ENCODE results near the gene GPR26.

Gene GPR26

DNA sequence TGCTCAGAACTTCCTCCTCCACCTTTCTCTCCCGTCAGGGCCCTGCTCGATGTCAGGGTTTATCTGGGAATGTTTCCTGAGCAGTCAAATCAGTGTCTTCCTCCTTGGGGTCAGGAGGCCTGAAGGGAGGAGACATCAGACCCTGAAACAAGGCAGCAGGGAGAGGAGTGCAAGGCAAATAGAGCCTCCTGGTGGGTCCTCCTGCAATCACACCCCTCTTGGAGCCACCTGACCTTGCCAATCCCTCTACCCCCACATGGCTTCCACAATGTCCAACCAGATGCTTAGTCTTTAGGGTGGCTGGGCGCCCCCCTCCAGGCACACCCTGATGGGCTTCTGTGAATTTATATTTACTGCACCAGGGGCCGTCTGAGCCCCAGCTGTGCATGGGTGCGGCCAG, 12.2 kb downstream of the GPR26 start:
- Histone ChIP-seq H3K36me3 (ENCODE audit: insufficient read depth, low read length) (no peaks in the 10 kb centered on the region), H3K9ac (ENCODE audit: insufficient read length) (no peak overlapping the region), H3K27ac (no peak overlapping the region), H3K9me3 (ENCODE audit: low read depth, low read length) (no peaks in the 10 kb centered on the region), H3K4me3 (no peak overlapping the region)
- DNase-seq (ENCODE audit: low read depth, low spot score), result no peak
- TF ChIP-seq POLR2AphosphoS5 (IDR thresholded peaks at IDR 0.05; ENCODE audit: borderline replicate concordance, low read depth, low read length) (no peak), FOXP2 (optimal IDR thresholded peaks at IDR 0.05; ENCODE audit: control extremely low read depth, extremely low read length, insufficient read depth) (no peak)

DNA sequence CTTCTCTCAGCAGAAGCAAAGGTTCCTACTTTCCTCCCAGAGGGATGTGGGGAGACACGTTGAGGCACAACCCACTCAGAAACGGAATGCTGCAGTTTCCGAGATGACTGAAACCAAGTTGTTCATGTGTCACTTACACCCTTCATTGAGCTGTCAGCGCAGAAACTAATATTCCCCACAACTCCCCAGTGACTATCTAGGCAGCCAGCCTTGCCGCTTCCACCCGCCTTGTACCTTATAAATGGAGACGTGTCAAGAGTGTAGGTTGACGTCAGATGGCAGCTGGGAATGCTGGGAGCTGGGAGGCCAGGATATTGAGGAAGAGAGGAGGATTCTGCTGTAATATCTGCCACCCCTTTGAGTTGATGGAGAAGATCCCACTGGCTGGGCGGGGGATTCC, 15.1 kb downstream of the GPR26 start:
- no peaks in the 10 kb centered on the region for H3K36me3 ChIP-seq (ENCODE audit: insufficient read depth, low read length)
- H3K9me3 ChIP-seq (ENCODE audit: low read depth, low read length), result no peaks in the 10 kb centered on the region
- H3K9ac ChIP-seq (ENCODE audit: insufficient read length), result no peak overlapping the region
- H3K27ac ChIP-seq, result no peak overlapping the region
- TF ChIP-seq FOXP2 (optimal IDR thresholded peaks at IDR 0.05; ENCODE audit: control extremely low read depth, extremely low read length, insufficient read depth) (no peak), EZH2 (IDR thresholded peaks at IDR 0.05) (no peak), POLR2AphosphoS5 (IDR thresholded peaks at IDR 0.05; ENCODE audit: borderline replicate concordance, low read depth, low read length) (no peak)
- no peak overlapping the region for H3K4me3 ChIP-seq
- no peak for DNase-seq (ENCODE audit: low read depth, low spot score)

DNA sequence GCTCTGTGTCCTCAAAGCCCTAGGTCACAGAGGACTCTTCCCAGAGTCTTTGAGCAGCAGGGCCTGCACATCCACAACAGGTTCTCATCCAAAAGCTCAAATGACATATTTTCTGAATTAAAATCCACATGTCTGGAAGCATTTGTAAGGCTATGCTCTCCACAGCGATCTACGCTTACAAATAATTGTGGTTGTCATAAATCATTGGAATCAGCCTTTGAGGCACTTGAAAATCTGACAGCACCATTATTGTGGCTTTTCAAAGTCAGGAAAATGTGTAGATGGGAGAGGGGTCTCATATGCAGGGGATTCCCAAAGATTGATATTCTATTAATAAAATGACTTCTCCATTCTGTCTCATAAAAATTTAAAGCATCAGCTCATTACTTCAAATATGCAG, 16.3 kb downstream of the GPR26 start:
- H3K9ac ChIP-seq (ENCODE audit: insufficient read length), result no peak overlapping the region
- no peak overlapping the region for H3K27ac ChIP-seq
- DNase-seq (ENCODE audit: low read depth, low spot score), result no peak
- no peaks in the 10 kb centered on the region for H3K9me3 ChIP-seq (ENCODE audit: low read depth, low read length)
- no peaks in the 10 kb centered on the region for H3K36me3 ChIP-seq (ENCODE audit: insufficient read depth, low read length)
- no peak for TF ChIP-seq EZH2 (IDR thresholded peaks at IDR 0.05)
- no peak for TF ChIP-seq POLR2AphosphoS5 (IDR thresholded peaks at IDR 0.05; ENCODE audit: borderline replicate concordance, low read depth, low read length)
- no peak for TF ChIP-seq FOXP2 (optimal IDR thresholded peaks at IDR 0.05; ENCODE audit: control extremely low read depth, extremely low read length, insufficient read depth)
- no peak overlapping the region for H3K4me3 ChIP-seq

DNA sequence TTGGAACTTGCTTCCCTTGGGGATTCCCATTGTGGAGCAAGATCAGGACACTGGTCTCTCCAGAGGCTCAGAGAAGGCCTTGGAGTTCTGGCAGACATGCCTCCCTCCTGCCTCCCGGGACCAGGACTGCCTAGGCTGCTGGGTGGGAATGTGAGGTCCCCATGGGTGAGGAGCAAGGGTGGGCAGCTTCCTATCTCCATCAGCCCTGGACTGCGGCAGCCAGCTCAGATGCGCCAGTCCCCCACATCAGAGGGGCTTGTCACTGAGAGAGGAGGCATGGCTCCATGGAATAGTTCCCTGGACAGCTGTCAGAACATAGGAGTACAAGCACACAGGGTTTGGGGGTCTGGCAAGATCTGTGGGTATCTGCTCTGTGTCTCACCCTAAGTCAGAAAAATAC, 17.3 kb downstream of the GPR26 start:
- no peaks in the 10 kb centered on the region for H3K9me3 ChIP-seq (ENCODE audit: low read depth, low read length)

DNA sequence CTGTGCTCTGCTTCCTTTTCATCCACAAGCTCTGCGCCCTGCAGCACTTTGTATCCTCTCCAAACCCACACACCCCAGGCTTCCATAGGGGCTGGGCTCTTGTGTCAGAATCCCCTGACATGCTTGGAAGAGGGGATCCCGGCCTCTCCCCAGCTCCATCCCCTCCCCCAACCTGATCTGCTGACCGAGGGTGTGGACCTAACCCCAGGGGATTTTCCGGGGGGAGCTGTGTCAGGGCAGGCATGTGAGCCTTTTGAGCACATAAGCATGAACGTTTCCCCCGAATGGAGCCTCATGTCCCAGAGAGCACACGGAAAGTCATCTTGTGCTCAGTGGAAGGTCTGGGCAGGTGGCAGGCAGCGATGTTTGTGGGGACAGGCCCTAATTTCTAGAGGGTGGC, 17.7 kb downstream of the GPR26 start:
- TF ChIP-seq EZH2 (IDR thresholded peaks at IDR 0.05) (no peak), POLR2AphosphoS5 (IDR thresholded peaks at IDR 0.05; ENCODE audit: borderline replicate concordance, low read depth, low read length) (no peak), FOXP2 (optimal IDR thresholded peaks at IDR 0.05; ENCODE audit: control extremely low read depth, extremely low read length, insufficient read depth) (no peak)
- Histone ChIP-seq H3K9me3 (ENCODE audit: low read depth, low read length) (no peaks in the 10 kb centered on the region), H3K36me3 (ENCODE audit: insufficient read depth, low read length) (no peaks in the 10 kb centered on the region), H3K4me3 (no peak overlapping the region), H3K9ac (ENCODE audit: insufficient read length) (no peak overlapping the region), H3K27ac (no peak overlapping the region)
- no peak for DNase-seq (ENCODE audit: low read depth, low spot score)

More for the DNA sequence above, 17.3 kb downstream of the GPR26 start:
- H3K27ac ChIP-seq, result no peak overlapping the region
- no peak for DNase-seq (ENCODE audit: low read depth, low spot score)
- H3K36me3 ChIP-seq (ENCODE audit: insufficient read depth, low read length), result no peaks in the 10 kb centered on the region
- TF ChIP-seq EZH2 (IDR thresholded peaks at IDR 0.05) (no peak), POLR2AphosphoS5 (IDR thresholded peaks at IDR 0.05; ENCODE audit: borderline replicate concordance, low read depth, low read length) (no peak), FOXP2 (optimal IDR thresholded peaks at IDR 0.05; ENCODE audit: control extremely low read depth, extremely low read length, insufficient read depth) (no peak)
- no peak overlapping the region for H3K4me3 ChIP-seq
- H3K9ac ChIP-seq (ENCODE audit: insufficient read length), result no peak overlapping the region

DNA sequence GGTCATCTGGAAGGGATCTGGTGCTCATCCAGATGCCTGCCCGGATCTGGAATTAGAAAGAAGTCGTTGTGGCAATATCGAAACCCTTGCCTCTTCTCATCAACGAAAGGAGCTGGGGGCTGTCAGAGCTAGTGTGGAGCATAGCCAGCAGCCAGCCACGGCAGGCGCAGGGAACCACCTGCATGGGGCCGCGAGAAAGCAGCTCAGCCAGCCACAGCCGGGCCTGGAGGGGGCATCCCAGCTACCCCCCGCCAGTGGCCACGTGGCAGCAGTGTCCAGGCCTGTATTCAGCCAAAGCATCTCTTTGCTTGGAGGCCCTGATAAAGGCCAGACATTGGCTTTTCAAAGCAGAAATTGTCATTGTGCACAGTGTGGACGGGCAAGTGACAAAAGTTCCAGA, 19.1 kb downstream of the GPR26 start:
- H3K27ac ChIP-seq, result no peak overlapping the region
- H3K4me3 ChIP-seq, result no peak overlapping the region
- no peak for DNase-seq (ENCODE audit: low read depth, low spot score)
- no peaks in the 10 kb centered on the region for H3K9me3 ChIP-seq (ENCODE audit: low read depth, low read length)
- no peak overlapping the region for H3K9ac ChIP-seq (ENCODE audit: insufficient read length)
- no peak for TF ChIP-seq FOXP2 (optimal IDR thresholded peaks at IDR 0.05; ENCODE audit: control extremely low read depth, extremely low read length, insufficient read depth)
- TF ChIP-seq EZH2 (IDR thresholded peaks at IDR 0.05), result no peak
- TF ChIP-seq POLR2AphosphoS5 (IDR thresholded peaks at IDR 0.05; ENCODE audit: borderline replicate concordance, low read depth, low read length), result no peak
- H3K36me3 ChIP-seq (ENCODE audit: insufficient read depth, low read length), result no peaks in the 10 kb centered on the region

DNA sequence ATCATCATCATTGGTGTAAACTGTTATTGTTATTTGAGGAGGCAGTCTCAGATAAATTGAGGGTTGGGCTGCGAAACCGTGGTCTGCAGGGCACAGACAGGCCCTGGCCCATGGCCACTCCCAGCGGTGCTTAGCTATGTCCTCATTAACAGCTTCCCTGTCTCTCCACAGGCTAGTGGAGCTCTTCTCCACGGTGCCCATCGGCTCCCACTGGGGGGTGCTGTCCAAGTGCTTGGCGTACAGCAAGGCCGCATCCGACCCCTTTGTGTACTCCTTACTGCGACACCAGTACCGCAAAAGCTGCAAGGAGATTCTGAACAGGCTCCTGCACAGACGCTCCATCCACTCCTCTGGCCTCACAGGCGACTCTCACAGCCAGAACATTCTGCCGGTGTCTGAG, 21.6 kb downstream of the GPR26 start:
- Histone ChIP-seq H3K9ac (ENCODE audit: insufficient read length) (no peak overlapping the region), H3K36me3 (ENCODE audit: insufficient read depth, low read length) (no peaks in the 10 kb centered on the region), H3K4me3 (no peak overlapping the region), H3K9me3 (ENCODE audit: low read depth, low read length) (no peaks in the 10 kb centered on the region), H3K27ac (no peak overlapping the region)
- no peak for TF ChIP-seq FOXP2 (optimal IDR thresholded peaks at IDR 0.05; ENCODE audit: control extremely low read depth, extremely low read length, insufficient read depth)
- DNase-seq (ENCODE audit: low read depth, low spot score), result no peak

DNA sequence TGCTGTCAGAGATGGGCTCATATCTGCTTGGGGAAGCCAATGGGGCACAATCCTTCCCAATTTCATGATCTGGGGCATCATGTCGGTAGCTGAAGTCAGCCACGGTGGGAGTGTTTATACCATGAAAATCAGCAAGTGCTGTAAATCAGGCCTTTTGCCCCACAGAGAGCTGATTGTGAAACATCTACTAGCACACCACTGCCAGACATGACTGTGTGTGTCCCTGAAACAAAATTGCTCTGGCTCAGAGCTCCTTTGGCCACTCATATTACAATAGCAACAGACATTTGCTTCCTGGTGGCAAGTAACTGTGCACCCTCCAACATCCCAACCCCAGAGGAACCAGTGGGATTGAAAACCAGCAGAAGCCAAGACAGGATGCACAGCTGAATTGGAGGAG, 23.7 kb downstream of the GPR26 start:
- TF ChIP-seq FOXP2 (optimal IDR thresholded peaks at IDR 0.05; ENCODE audit: control extremely low read depth, extremely low read length, insufficient read depth), result no peak
- TF ChIP-seq EZH2 (IDR thresholded peaks at IDR 0.05), result no peak
- no peaks in the 10 kb centered on the region for H3K9me3 ChIP-seq (ENCODE audit: low read depth, low read length)
- H3K36me3 ChIP-seq (ENCODE audit: insufficient read depth, low read length), result no peaks in the 10 kb centered on the region
- H3K9ac ChIP-seq (ENCODE audit: insufficient read length), result no peak overlapping the region
- no peak overlapping the region for H3K4me3 ChIP-seq
- DNase-seq (ENCODE audit: low read depth, low spot score), result no peak
- H3K27ac ChIP-seq, result no peak overlapping the region

DNA sequence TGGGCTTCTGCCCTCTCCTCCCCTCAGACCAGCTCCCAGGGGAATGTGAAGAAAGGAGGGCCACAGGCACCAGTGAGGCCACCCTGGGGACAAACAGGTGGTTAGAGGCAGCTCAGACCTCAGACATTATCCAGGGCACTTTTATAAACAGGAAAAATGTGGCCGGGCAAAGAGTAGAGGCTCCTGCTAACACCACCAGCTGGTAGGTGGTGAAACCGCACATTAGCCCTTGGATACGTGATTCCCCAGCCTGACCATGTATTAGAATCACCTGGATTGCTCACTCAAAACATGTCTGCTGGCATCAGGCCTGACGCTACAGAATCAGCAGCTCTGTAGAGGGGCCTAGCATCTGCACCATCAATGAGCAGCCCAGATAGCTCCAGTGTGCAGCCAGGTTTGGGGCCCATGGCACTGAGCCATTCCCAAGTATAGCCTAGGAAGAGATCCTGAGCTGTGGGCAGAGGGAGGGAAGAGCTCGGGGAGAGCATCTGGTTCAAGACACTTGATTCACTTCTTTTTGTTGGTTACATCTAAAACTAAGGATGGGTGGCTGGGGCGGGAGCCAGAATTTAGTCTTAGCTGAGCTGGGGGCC, 37.1 kb downstream of the GPR26 start:
- DNase-seq (ENCODE audit: low read depth, low spot score), result no peak
- H3K9me3 ChIP-seq (ENCODE audit: low read depth, low read length), result no peaks in the 10 kb centered on the region
- no peaks in the 10 kb centered on the region for H3K36me3 ChIP-seq (ENCODE audit: insufficient read depth, low read length)
- H3K27ac ChIP-seq, result no peak overlapping the region
- no peak for TF ChIP-seq POLR2AphosphoS5 (IDR thresholded peaks at IDR 0.05; ENCODE audit: borderline replicate concordance, low read depth, low read length)
- no peak for TF ChIP-seq FOXP2 (optimal IDR thresholded peaks at IDR 0.05; ENCODE audit: control extremely low read depth, extremely low read length, insufficient read depth)
- no peak for TF ChIP-seq EZH2 (IDR thresholded peaks at IDR 0.05)
- no peak overlapping the region for H3K9ac ChIP-seq (ENCODE audit: insufficient read length)
- H3K4me3 ChIP-seq, result no peak overlapping the region
